Urinary bladder (tissue), 4 donors: ENCODE measurements around the gene C2orf15. TPM values are rescaled to one million over a fixed set of nuclear protein-coding genes. Genes with fewer than 3 reads are reported as not detected.
"Not testable (repeated sequence)": the region's sequence is repeated elsewhere in the genome, so short reads cannot be mapped to it uniquely, and the experiment has no call there.

Experiments
- DNase-seq: peaks from one replicate; pipeline ENCODE4 v3.0.0-alpha.2; 2015; ENCODE audit errors: extremely low spot score
- H3K27ac ChIP-seq: one replicate; pipeline ENCODE4 v1.5.1; 2013; ENCODE audit warnings: low read depth, mild to moderate bottlenecking, moderate library complexity
- H3K36me3 ChIP-seq: one replicate; pipeline ENCODE4 v1.6.1; 2013; ENCODE audit warnings: mild to moderate bottlenecking, moderate library complexity; ENCODE audit not compliant: insufficient read depth
- H3K4me1 ChIP-seq: one replicate; pipeline ENCODE4 v1.6.1; 2013; ENCODE audit warnings: mild to moderate bottlenecking, moderate library complexity; ENCODE audit not compliant: insufficient read depth
- H3K4me3 ChIP-seq: one replicate; pipeline ENCODE4 v1.5.1; 2013; ENCODE audit warnings: low read depth, low read length
- WGBS: extraction: QIAGEN DNeasy Blood & Tissue Kit; methylation state at CpG from one replicate; pipeline ENCODE4 v1.1.7; 2013; 5-methylcytosine and 5-hydroxymethylcytosine counted together
- polyA plus RNA-seq: library from polyadenylated mRNA; stranded (reverse); fragments of 200-250 nt; gene quantifications from one replicate; pipeline ENCODE4 v1.2.3, GENCODE V29; 2013
- small RNA-seq: library from RNA; depleted of rRNA; stranded (forward); fragments of <200 nt; gene quantifications from one replicate; pipeline ENCODE3, GENCODE V24; 2014
- total RNA-seq: library from RNA; depleted of rRNA; stranded (reverse); fragments of >200 nt; gene quantifications from one replicate; pipeline ENCODE4 v1.2.3, GENCODE V29; 2014
- donor health status: healthy with polysubstance abuse.
- donor health status: healthy.

The C2orf15 gene
- total and polyA plus RNA-seq, 2 donors: 0.60 to 1.5 TPM

DNA sequence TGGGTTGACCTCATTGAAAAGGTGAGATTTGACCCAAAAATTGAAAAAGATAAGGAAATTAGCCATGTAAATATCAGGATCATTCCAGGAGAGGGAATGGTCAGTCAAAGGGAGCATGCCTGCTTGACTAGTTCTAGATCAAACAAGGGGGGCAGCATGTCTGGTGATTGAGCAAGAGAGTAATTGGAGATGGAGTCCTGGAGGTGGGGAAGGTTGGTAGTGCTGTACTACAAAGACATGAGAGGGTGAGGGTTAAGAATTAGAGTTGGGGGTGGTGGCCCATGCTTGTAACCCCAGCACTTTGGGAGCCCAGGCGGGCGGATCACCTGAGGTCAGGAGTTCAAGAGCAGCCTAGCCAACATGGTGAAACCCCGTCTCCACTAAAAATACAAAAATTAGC is 41.5 kb downstream of the C2orf15 start:
- Histone ChIP-seq H3K4me3 (no peak overlapping the region), H3K36me3 (no peaks in the 10 kb centered on the region), H3K4me1 (peaks cover 2% of the 10 kb centered on the region), H3K27ac (no peak overlapping the region)
- WGBS: 89% methylated on average over 3 of the region's 3 CpGs
- no peak for DNase-seq

DNA sequence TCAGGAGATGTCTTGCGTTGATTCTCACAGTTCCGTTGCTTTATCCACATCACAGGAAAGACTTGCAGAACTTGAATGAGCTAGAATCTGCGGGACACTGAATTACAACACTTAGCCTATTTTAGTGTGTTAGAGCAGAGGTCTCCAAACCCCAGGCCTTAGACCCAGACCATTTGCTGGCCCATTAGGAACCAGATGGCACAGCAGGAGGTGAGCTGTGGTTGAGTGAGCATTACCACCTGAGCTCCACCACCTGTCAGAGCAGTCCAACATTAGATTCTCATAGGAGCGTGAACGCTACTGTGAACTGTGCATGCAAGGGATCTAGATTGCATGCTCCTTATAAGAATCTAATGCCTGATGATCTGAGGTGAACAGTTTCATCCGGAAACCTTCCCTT is 43.3 kb downstream of the C2orf15 start:
- no peak overlapping the region for H3K27ac ChIP-seq
- 77% methylated on average over 6 of the region's 6 CpGs for WGBS
- DNase-seq: no peak
- no peaks in the 10 kb centered on the region for H3K36me3 ChIP-seq
- H3K4me3 ChIP-seq: no peak overlapping the region
- peaks cover 2% of the 10 kb centered on the region for H3K4me1 ChIP-seq

GRCh38 chr2:99187011-99187410 is 45.5 kb downstream of the C2orf15 start:
- no peak for DNase-seq
- Histone ChIP-seq H3K4me1 (no peaks in the 10 kb centered on the region), H3K27ac (no peak overlapping the region), H3K36me3 (no peaks in the 10 kb centered on the region), H3K4me3 (no peak overlapping the region)

DNA sequence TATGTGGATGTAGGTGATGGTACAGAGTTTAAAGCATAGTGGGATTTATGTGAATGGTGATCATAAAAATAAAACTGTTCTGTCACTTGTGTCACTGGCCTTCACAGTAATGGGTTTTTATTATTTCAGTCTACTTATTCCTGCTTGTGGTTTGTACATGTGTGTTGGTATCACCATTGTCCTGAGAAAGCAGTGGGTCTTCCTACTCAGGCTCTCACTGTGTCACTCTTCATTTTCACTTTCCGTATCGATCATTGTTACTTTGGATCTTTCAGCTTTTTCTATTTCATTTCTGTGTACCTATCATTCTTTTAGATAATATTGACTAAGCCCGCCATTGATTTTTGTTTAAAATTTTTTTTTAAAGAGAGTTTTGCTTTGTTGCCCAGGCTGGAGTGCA is 46.9 kb downstream of the C2orf15 start:
- H3K4me1 ChIP-seq: no peaks in the 10 kb centered on the region
- no peak for DNase-seq
- 95% methylated on average over 3 of the region's 3 CpGs for WGBS
- no peak overlapping the region for H3K27ac ChIP-seq
- no peak overlapping the region for H3K4me3 ChIP-seq
- no peaks in the 10 kb centered on the region for H3K36me3 ChIP-seq

- H3K4me3 ChIP-seq: no peak overlapping the region
- 94% methylated on average over 1 of the region's 1 CpG for WGBS
- peaks cover 2% of the 10 kb centered on the region for H3K36me3 ChIP-seq
- no peak overlapping the region for H3K27ac ChIP-seq
- no peak for DNase-seq
- no peaks in the 10 kb centered on the region for H3K4me1 ChIP-seq
These were observed 49.0 kb downstream of the C2orf15 start for GRCh38 chr2:99190548-99190947.

DNA sequence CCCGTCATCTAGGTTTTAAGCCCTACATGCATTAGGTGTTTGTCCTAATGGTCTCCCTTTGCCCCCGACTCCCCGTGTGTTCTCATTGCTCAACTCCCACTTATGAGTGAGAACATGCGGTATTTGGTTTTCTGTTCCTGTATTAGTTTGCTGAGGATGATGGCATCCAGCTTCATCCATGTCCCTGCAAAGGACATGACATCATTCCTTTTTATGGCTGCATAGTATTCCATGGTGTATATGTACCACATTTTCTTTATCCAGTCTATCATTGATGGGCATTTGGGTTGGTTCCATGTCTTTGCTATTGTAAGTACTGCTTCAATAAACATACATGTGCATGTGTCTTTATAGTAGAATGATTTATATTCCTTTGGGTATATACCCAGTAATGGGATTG is 50.9 kb downstream of the C2orf15 start:
- WGBS: over 99% methylated on average over 4 of the region's 4 CpGs
- not testable (repeated sequence) for H3K36me3 ChIP-seq, H3K4me1 ChIP-seq, DNase-seq, H3K27ac ChIP-seq, H3K4me3 ChIP-seq

DNA sequence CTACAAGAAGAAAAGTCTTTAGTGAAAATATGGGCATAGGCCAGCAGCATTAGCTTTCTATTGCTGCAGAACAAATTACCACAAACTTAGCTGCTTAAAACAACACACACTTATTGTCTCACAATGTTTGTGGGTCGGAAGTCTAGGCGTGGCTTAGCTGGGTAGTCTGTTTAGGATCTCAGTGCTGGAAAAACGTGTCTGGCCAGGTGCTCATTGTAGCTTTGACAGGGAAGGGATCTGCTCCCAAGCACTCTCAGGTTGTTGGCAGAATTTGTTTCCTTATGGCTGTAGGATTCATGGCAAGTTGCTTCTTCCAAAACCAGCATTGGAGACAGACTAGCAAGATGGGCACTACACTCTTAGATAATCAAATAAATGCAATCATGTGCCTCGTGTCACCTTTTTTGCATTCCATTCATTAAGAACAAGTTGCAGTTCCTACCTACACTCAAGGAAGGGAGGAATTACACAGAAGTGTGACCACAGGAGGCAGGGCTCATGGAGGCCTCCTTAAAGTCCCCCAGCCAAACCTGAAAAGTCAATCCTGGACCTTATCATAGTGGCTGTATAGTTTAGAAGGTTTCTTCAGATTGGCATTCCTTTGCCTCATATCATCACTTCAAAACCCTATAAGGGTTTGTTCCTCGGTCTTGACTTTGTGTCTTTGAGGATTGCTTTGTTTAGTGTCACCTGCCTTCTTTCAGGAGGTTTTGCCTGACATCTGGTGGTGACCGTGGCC is 56.8 kb downstream of the C2orf15 start:
- H3K27ac ChIP-seq: no peak overlapping the region
- peaks cover 2% of the 10 kb centered on the region for H3K36me3 ChIP-seq
- DNase-seq: no peak
- H3K4me3 ChIP-seq: no peak overlapping the region
- WGBS: 79% methylated on average over 6 of the region's 6 CpGs
- H3K4me1 ChIP-seq: no peaks in the 10 kb centered on the region

- WGBS: 87% methylated on average over 7 of the region's 7 CpGs
- H3K36me3 ChIP-seq: peaks cover 2% of the 10 kb centered on the region
- no peaks in the 10 kb centered on the region for H3K4me1 ChIP-seq
- no peak overlapping the region for H3K4me3 ChIP-seq
- H3K27ac ChIP-seq: no peak overlapping the region
- no peak for DNase-seq
These were observed 58.7 kb downstream of the C2orf15 start for GRCh38 chr2:99200076-99200800.

Small RNA genes within 50 kb of the gene (small RNA-seq; reads per million reads assigned to genes)
- gene AC092587.1: not detected

Other genes starting within 250 kb of the C2orf15 start
- 2.4 TPM for gene CRACDL, start 205.5 kb upstream of the C2orf15 start, total RNA-seq
- gene CRACDL, start 205.5 kb upstream of the C2orf15 start, polyA plus RNA-seq: 6.2 TPM
- 12.2 TPM for gene TSGA10, start 13.2 kb downstream of the C2orf15 start, total RNA-seq
- gene TSGA10, start 13.2 kb downstream of the C2orf15 start, polyA plus RNA-seq: 2.5 TPM
- 13.6 TPM for gene LIPT1, start 13.3 kb downstream of the C2orf15 start, total RNA-seq
- 9.0 TPM for gene LIPT1, start 13.3 kb downstream of the C2orf15 start, polyA plus RNA-seq
- gene MITD1, start 39.4 kb downstream of the C2orf15 start, total RNA-seq: 31.6 TPM
- gene MITD1, start 39.4 kb downstream of the C2orf15 start, polyA plus RNA-seq: 32.1 TPM
- 46.3 TPM for gene MRPL30, start 39.5 kb downstream of the C2orf15 start, total RNA-seq
- 17.9 TPM for gene MRPL30, start 39.5 kb downstream of the C2orf15 start, polyA plus RNA-seq
- gene LYG2, start 114.0 kb downstream of the C2orf15 start, total RNA-seq: not detected
- gene LYG2, start 114.0 kb downstream of the C2orf15 start, polyA plus RNA-seq: not detected
- 0.79 TPM for gene LYG1, start 159.5 kb downstream of the C2orf15 start, total RNA-seq
- 1.5 TPM for gene LYG1, start 159.5 kb downstream of the C2orf15 start, polyA plus RNA-seq
- gene TXNDC9, start 194.6 kb downstream of the C2orf15 start, total RNA-seq: 59.1 TPM
- 20.5 TPM for gene TXNDC9, start 194.6 kb downstream of the C2orf15 start, polyA plus RNA-seq
- gene EIF5B, start 195.7 kb downstream of the C2orf15 start, total RNA-seq: 30.5 TPM
- 28.9 TPM for gene EIF5B, start 195.7 kb downstream of the C2orf15 start, polyA plus RNA-seq